ENCODE data around the gene PAK1.
A peak's percentile ranks its signal among the peaks of the same experiment; 100 is the strongest.

Gene PAK1

DNA sequence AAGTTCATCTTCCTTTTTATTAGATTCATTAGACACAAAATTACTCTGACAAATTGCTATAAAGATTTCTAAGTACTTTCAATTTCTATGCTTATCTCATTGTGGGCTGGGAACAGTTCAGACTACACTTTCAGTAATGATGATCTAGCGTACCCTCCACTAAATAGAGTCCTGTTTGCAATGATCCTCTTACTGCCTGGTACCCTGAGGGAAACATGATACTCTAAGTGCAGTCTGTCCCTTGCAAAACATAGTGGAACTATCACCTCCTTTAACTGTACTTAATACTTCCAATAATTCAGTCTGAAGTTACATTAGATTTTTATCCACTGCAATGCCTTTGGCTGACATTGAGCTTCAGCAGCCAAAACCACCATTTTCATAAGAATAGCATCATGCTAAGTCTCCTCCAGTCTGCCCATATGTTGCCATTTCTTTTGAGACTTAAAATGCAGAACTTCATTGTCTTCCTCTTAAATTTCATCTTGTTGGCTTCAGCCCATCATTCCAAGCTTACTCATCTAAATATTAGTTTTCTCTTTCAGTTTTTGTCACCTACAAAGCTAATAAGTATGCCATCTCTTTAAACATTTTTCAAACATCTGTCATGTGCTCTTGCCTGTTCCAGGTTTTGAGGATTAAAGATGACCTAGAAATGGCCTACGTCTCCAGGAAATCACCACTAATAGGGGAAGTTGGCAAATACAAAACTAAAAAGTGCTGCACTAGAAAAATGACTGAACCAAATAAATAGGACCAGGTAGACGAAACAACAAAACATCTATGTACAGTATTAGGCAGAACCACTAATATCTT lies 55.5 kb downstream of the PAK1 start:
- no peak overlapping the region for H3K27ac ChIP-seq
- no peak for TF ChIP-seq ZFX (IDR thresholded peaks at IDR 0.05; ENCODE audit: borderline replicate concordance)
- TF ChIP-seq, protein P1, sequence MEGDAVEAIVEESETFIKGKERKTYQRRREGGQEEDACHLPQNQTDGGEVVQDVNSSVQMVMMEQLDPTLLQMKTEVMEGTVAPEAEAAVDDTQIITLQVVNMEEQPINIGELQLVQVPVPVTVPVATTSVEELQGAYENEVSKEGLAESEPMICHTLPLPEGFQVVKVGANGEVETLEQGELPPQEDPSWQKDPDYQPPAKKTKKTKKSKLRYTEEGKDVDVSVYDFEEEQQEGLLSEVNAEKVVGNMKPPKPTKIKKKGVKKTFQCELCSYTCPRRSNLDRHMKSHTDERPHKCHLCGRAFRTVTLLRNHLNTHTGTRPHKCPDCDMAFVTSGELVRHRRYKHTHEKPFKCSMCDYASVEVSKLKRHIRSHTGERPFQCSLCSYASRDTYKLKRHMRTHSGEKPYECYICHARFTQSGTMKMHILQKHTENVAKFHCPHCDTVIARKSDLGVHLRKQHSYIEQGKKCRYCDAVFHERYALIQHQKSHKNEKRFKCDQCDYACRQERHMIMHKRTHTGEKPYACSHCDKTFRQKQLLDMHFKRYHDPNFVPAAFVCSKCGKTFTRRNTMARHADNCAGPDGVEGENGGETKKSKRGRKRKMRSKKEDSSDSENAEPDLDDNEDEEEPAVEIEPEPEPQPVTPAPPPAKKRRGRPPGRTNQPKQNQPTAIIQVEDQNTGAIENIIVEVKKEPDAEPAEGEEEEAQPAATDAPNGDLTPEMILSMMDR (IDR thresholded peaks at IDR 0.05) = no peak

DNA sequence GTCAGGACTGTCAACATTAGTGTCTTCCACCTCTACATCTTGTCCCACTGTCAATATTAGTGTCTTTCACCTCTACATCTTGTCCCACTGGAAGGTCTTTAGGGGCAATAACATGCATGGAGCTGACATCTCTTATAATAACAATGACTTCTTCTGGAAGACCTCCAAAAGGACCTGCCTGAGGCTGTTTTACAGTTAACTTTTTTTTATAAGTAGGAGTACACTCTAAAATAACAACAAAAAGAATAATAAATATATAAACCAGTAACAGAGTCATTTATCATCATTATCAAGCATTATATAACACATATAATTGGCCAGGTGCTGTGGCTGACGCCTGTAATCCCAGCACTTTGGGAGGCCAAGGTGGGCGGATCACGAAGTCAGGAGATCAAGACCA lies 57.5 kb downstream of the PAK1 start:
- H3K27ac ChIP-seq = no peak overlapping the region
- TF ChIP-seq ZFX (IDR thresholded peaks at IDR 0.05; ENCODE audit: borderline replicate concordance) = no peak
- TF ChIP-seq, protein P1 (IDR thresholded peaks at IDR 0.05) = no peak

DNA sequence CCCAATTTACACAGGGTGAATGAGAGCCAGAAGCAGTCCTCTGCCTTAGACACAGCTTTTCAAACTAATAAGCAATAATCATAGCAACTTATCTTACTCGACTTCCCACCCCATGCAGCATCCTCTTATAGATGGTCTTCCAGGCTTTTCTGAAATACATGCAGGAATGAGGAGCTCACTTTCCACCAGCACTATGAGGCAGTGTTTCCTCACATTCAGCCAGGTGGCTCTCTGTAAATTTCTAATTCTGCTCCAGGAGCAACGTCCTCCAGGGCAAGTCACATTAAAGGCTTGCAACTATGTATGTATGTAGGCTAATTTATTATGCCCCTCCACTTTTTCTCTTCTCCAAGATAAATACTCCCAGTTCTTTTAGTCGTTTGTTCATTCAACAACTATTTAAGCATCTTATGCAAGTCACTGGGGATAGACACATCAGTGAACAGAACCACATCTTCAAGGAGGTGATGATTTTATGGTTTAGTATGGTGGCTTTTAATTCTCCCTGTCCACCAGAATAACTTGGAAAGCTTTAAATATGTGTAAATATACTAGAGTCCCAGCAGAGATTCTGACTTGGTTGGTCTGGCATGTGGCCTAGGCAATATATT lies 59.9 kb downstream of the PAK1 start:
- no peak overlapping the region for H3K27ac ChIP-seq
- TF ChIP-seq, protein P1 (IDR thresholded peaks at IDR 0.05) = no peak
- TF ChIP-seq ZFX (IDR thresholded peaks at IDR 0.05; ENCODE audit: borderline replicate concordance) = no peak

- no peak overlapping the region for H3K27ac ChIP-seq
- TF ChIP-seq, protein P1 (IDR thresholded peaks at IDR 0.05) = no peak
- TF ChIP-seq ZFX (IDR thresholded peaks at IDR 0.05; ENCODE audit: borderline replicate concordance) = no peak
Measured at GRCh38 chr11:77412814-77413213, 61.1 kb downstream of the PAK1 start.

DNA sequence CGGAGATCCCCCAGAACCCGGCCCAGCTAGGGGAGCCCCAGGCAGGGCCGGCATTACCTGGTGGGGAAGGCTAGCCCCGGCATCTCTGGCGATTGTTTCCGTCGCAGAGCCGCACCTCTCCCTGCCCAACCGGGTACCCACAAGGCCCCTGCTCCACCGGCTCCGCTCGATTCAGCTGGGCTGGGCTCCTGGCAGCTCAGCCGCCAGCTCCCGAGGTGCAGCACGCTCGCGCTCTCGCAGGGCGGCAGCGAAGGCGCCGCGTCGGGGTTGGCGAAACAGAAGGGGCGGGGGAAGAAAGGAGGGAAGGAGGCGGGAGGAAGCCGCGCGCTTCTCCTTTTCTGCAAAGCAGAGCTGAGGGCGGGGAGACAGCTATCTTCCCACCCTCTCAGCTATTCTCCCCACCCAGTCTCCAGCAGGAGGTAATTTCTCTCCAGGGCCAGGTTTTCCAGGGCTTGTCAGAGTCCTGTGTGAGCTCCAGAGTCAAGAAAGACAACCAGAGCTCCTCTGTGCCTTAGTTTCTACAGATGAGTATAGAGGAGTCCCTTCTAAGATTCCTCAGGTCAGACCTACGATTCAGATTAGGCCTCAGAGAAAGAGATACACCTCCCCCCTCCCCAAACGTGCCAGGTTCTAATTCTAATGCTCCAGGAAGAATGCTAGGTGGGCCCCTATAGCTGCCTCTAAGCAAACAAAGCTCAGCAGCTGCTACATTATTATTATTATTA lies 62.0 kb downstream of the PAK1 start:
- peak overlapping the region; percentile 29; the same call in 1 of the 2 replicates for H3K27ac ChIP-seq
- TF ChIP-seq, protein P1 (IDR thresholded peaks at IDR 0.05) = peak; percentile 20; the same call in 1 of the 2 replicates
- TF ChIP-seq ZFX (IDR thresholded peaks at IDR 0.05; ENCODE audit: borderline replicate concordance) = no peak

DNA sequence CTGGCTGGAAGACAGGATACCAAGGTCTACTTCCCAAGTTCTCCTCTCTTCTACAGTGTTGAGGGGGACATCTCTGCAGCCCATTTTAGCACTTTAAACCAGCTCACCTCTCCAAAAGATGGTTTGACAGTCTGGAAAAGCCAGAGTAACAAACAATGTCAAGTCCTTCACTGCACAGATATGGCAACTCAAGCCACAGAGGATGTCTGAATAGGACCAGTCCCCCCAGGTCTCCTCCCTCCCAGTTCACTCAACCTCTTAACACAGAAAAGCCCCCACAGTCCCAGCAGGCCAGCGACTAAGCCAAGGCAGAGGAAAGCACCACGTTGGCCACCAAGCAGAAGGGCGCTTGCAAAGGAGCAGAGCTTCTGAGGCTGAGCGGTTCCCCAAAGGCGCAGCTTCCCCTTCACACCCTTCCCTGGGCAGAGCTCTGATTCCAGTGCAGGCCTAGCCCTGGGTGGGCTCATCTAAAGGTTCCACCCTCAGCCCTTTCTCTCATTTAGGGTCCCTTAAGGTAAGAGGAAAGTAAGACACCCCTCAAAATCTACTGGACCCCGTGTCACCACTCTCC lies 62.7 kb downstream of the PAK1 start:
- no peak overlapping the region for H3K27ac ChIP-seq
- TF ChIP-seq ZFX (IDR thresholded peaks at IDR 0.05; ENCODE audit: borderline replicate concordance) = no peak

- H3K27ac ChIP-seq = no peak overlapping the region
- TF ChIP-seq ZFX (IDR thresholded peaks at IDR 0.05; ENCODE audit: borderline replicate concordance) = no peak
- TF ChIP-seq, protein P1 (IDR thresholded peaks at IDR 0.05) = no peak
Measured at GRCh38 chr11:77410076-77410827, 63.6 kb downstream of the PAK1 start.
